CD4-positive, CD25-positive, alpha-beta regulatory T cell (primary cell): Measurements from ENCODE around the gene SPINK14. TPM values are rescaled to one million over a fixed set of nuclear protein-coding genes. Genes with fewer than 3 reads are reported as not detected.

Source experiments
- ATAC-seq, 2 donors: fragments of 150-1000 bp; cut with Tn5 transposase; one replicate each; pipeline ENCODE4 v1.10.0; 2021; ENCODE audit warnings: low read depth in 2 of 2, moderate number of reproducible peaks in 2 of 2, moderate library complexity in 1 of 2
- DNase-seq, 3 donors: peaks; one replicate each; pipeline versions ENCODE4 v3.0.0 to v3.0.0-alpha.2; 2012 to 2022; ENCODE audit warnings: mixed read lengths in 1 of 3
- H3K27ac ChIP-seq: one replicate; pipeline ENCODE4 v1.7.0; 2013; ENCODE audit warnings: mild to moderate bottlenecking, low read length; ENCODE audit not compliant: insufficient read depth, poor library complexity, severe bottlenecking
- H3K27me3 ChIP-seq: one replicate; pipeline ENCODE4 v1.7.0; 2013; ENCODE audit warnings: low read length; ENCODE audit not compliant: control insufficient read depth, insufficient read depth
- H3K36me3 ChIP-seq: one replicate; pipeline ENCODE4 v1.7.0; 2013; ENCODE audit warnings: mild to moderate bottlenecking, low read length, moderate library complexity; ENCODE audit not compliant: control insufficient read depth, insufficient read depth
- H3K4me1 ChIP-seq: 2 replicates; pipeline ENCODE4 v1.7.0; 2013; ENCODE audit warnings: mild to moderate bottlenecking, low read length; ENCODE audit not compliant: insufficient read depth, control insufficient read depth, poor library complexity, severe bottlenecking
- H3K4me3 ChIP-seq: one replicate; pipeline ENCODE4 v1.7.0; 2013; ENCODE audit warnings: low read depth, mild to moderate bottlenecking, low read length, moderate library complexity
- H3K9me3 ChIP-seq, 2 experiments: 1 replicate in 1 of 2; 2 replicates in 1 of 2; pipeline ENCODE4 v1.7.0; 2013; ENCODE audit warnings: low read length in 2 of 2, mild to moderate bottlenecking in 1 of 2, moderate library complexity in 1 of 2; ENCODE audit not compliant: control insufficient read depth in 2 of 2
- H3K27ac Mint-ChIP-seq, 3 donors: one replicate each; pipeline ENCODE4 v1.8.0; 2020 to 2022; ENCODE audit warnings: mild to moderate bottlenecking in 3 of 3, mixed read lengths in 3 of 3, moderate library complexity in 2 of 3
- H3K27me3 Mint-ChIP-seq: one replicate; pipeline ENCODE4 v1.8.0; 2022; ENCODE audit warnings: mild to moderate bottlenecking, mixed read lengths
- H3K36me3 Mint-ChIP-seq: one replicate; pipeline ENCODE4 v1.8.0; 2020; ENCODE audit warnings: mixed read lengths
- H3K4me1 Mint-ChIP-seq, 4 donors: one replicate each; pipeline ENCODE4 v1.8.0; 2020 to 2022; ENCODE audit warnings: mixed read lengths in 4 of 4, mild to moderate bottlenecking in 1 of 4
- H3K4me3 Mint-ChIP-seq, 4 donors: one replicate each; pipeline ENCODE4 v1.8.0; 2020 to 2022; ENCODE audit warnings: mild to moderate bottlenecking in 4 of 4, mixed read lengths in 4 of 4, moderate library complexity in 3 of 4
- H3K9me3 Mint-ChIP-seq, 7 donors: one replicate each; pipeline ENCODE4 v1.8.0; 2020 to 2022; ENCODE audit warnings: mixed read lengths in 7 of 7, mild to moderate bottlenecking in 3 of 7, moderate library complexity in 2 of 7
- polyA plus RNA-seq, 4 donors: library from polyadenylated mRNA; unstranded; fragments of 300-500 nt; fragmentation: Illumina TruSeq; gene quantifications; one replicate each; pipeline ENCODE4 v1.2.3, GENCODE V29; 2021
- total RNA-seq: library from RNA; stranded (reverse); gene quantifications from one replicate; pipeline ENCODE4 v1.2.3, GENCODE V29; 2022

SPINK14 gene
- total and polyA plus RNA-seq, 5 donors from 2014 or later, result not detected

GRCh38 chr5:148202531-148203203 lies 34.3 kb downstream of the SPINK14 start, which contains the start of gene SPINK6:
TSS of gene SPINK6 (plus strand) at chr5:148203042. CDS start at chr5:148203097, 55 bp downstream.
- H3K27ac ChIP-seq, result no peak within 1 kb of the TSS
- H3K4me3 ChIP-seq, result no peak within 1 kb of the TSS
- no peak within 1 kb of the TSS for H3K27ac Mint-ChIP-seq
- H3K4me1 ChIP-seq, result no peaks in the 10 kb centered on the region
- peaks cover 2% of the 10 kb centered on the region for H3K27me3 ChIP-seq
- H3K27me3 Mint-ChIP-seq, result no peaks in the 10 kb centered on the region
- no peaks in the 10 kb centered on the region for H3K9me3 ChIP-seq
- DNase-seq (no peak), ATAC-seq (no peak)
- H3K36me3 Mint-ChIP-seq, result no peaks in the 10 kb centered on the region
- peaks cover 0 to 2% (median 0%) of the 10 kb centered on the region in 7 donors for H3K9me3 Mint-ChIP-seq
- no peaks in the 10 kb centered on the region for H3K36me3 ChIP-seq
- no peaks in the 10 kb centered on the region for H3K4me1 Mint-ChIP-seq
- H3K4me3 Mint-ChIP-seq, result no peak within 1 kb of the TSS

GRCh38 chr5:148205044-148205806 lies 36.9 kb downstream of the SPINK14 start:
- H3K27ac ChIP-seq, result no peak overlapping the region
- no peak overlapping the region for H3K4me3 ChIP-seq
- DNase-seq (no peak), ATAC-seq (no peak)
- H3K4me3 Mint-ChIP-seq, result no peak overlapping the region
- no peaks in the 10 kb centered on the region for H3K36me3 ChIP-seq
- no peaks in the 10 kb centered on the region for H3K36me3 Mint-ChIP-seq
- H3K27me3 Mint-ChIP-seq, result no peaks in the 10 kb centered on the region
- no peaks in the 10 kb centered on the region for H3K27me3 ChIP-seq
- peaks cover 0 to 2% (median 0%) of the 10 kb centered on the region in 7 donors for H3K9me3 Mint-ChIP-seq
- H3K4me1 Mint-ChIP-seq, result no peaks in the 10 kb centered on the region
- no peaks in the 10 kb centered on the region for H3K4me1 ChIP-seq
- H3K27ac Mint-ChIP-seq, result no peak overlapping the region
- no peaks in the 10 kb centered on the region for H3K9me3 ChIP-seq

GRCh38 chr5:148205865-148206264 lies 37.5 kb downstream of the SPINK14 start:
- no peaks in the 10 kb centered on the region for H3K4me1 ChIP-seq
- no peaks in the 10 kb centered on the region for H3K9me3 ChIP-seq
- no peak overlapping the region for H3K27ac ChIP-seq
- H3K9me3 Mint-ChIP-seq, result peaks cover 0 to 2% (median 0%) of the 10 kb centered on the region in 7 donors
- H3K27me3 ChIP-seq, result no peaks in the 10 kb centered on the region
- ATAC-seq, result no peak
- H3K4me1 Mint-ChIP-seq, result no peaks in the 10 kb centered on the region
- no peaks in the 10 kb centered on the region for H3K27me3 Mint-ChIP-seq
- H3K36me3 ChIP-seq, result no peaks in the 10 kb centered on the region
- H3K36me3 Mint-ChIP-seq, result no peaks in the 10 kb centered on the region
- no peak overlapping the region for H3K4me3 ChIP-seq
- no peak overlapping the region for H3K27ac Mint-ChIP-seq
- no peak for DNase-seq
- no peak overlapping the region for H3K4me3 Mint-ChIP-seq

DNA sequence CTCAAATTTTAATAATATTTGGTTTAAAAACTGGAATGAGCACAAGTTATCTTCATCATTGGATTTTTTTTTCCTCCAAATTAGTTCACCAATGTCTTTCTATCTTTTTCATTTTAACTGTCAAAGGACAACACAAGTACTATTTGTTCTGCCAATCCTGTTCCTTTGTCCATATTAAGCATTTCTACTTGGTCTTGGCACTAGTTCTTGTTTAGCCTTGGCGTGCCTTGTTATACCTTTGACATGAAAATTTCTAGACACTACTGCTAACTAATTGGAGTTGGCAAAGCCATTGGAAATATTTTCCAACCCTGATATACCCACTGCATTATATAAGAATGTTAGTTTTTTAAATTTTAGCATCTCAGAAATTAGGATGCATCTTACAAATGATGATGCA lies 38.3 kb downstream of the SPINK14 start:
- Mint-ChIP-seq H3K9me3 (peaks cover 0 to 2% (median 0%) of the 10 kb centered on the region in 7 donors), H3K36me3 (no peaks in the 10 kb centered on the region), H3K27me3 (no peaks in the 10 kb centered on the region), H3K27ac (no peak overlapping the region), H3K4me3 (no peak overlapping the region), H3K4me1 (no peaks in the 10 kb centered on the region)
- no peak for ATAC-seq
- Histone ChIP-seq H3K27me3 (no peaks in the 10 kb centered on the region), H3K9me3 (no peaks in the 10 kb centered on the region), H3K4me3 (no peak overlapping the region), H3K36me3 (no peaks in the 10 kb centered on the region), H3K27ac (no peak overlapping the region), H3K4me1 (no peaks in the 10 kb centered on the region)
- no peak for DNase-seq

DNA sequence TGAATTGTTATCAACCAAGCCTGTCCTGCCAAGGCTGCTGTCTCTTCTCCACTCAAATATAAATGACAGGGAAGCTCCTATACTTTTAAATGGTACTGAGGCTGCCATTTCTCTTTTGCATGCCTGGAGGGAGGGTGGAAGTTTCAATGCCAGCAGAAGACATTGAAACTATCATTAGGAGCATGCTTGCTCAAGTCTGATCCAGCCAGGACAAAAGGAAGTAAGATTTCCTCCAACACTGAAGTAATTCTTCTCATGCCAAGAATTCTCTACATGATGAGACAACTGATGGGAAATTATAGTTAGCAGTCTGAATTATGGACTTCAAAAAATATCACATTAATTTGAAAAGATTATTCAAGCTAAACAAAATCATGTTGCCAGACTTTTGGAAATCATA lies 39.9 kb downstream of the SPINK14 start:
- Histone ChIP-seq H3K4me3 (no peak overlapping the region), H3K4me1 (no peaks in the 10 kb centered on the region), H3K27me3 (no peaks in the 10 kb centered on the region), H3K9me3 (no peaks in the 10 kb centered on the region), H3K27ac (no peak overlapping the region), H3K36me3 (no peaks in the 10 kb centered on the region)
- peaks cover 0 to 2% (median 0%) of the 10 kb centered on the region in 7 donors for H3K9me3 Mint-ChIP-seq
- ATAC-seq, result no peak
- H3K27ac Mint-ChIP-seq, result no peak overlapping the region
- H3K4me1 Mint-ChIP-seq, result no peaks in the 10 kb centered on the region
- no peaks in the 10 kb centered on the region for H3K36me3 Mint-ChIP-seq
- no peak overlapping the region for H3K4me3 Mint-ChIP-seq
- DNase-seq, result no peak
- no peaks in the 10 kb centered on the region for H3K27me3 Mint-ChIP-seq

GRCh38 chr5:148209151-148209770 lies 40.9 kb downstream of the SPINK14 start:
- Mint-ChIP-seq H3K4me1 (no peaks in the 10 kb centered on the region), H3K27me3 (no peaks in the 10 kb centered on the region), H3K9me3 (peaks cover 0 to 1% (median 0%) of the 10 kb centered on the region in 7 donors), H3K36me3 (no peaks in the 10 kb centered on the region), H3K4me3 (no peak overlapping the region), H3K27ac (no peak overlapping the region)
- ATAC-seq (no peak), DNase-seq (no peak)
- H3K4me1 ChIP-seq, result no peaks in the 10 kb centered on the region
- no peaks in the 10 kb centered on the region for H3K27me3 ChIP-seq
- no peak overlapping the region for H3K4me3 ChIP-seq
- H3K27ac ChIP-seq, result no peak overlapping the region
- no peaks in the 10 kb centered on the region for H3K36me3 ChIP-seq
- H3K9me3 ChIP-seq, result no peaks in the 10 kb centered on the region

- H3K4me3 Mint-ChIP-seq, result no peak overlapping the region
- peaks cover 4% of the 10 kb centered on the region for H3K27me3 Mint-ChIP-seq
- H3K4me1 Mint-ChIP-seq, result no peaks in the 10 kb centered on the region
- Histone ChIP-seq H3K27ac (no peak overlapping the region), H3K27me3 (no peaks in the 10 kb centered on the region), H3K36me3 (no peaks in the 10 kb centered on the region), H3K9me3 (no peaks in the 10 kb centered on the region), H3K4me3 (no peak overlapping the region), H3K4me1 (no peaks in the 10 kb centered on the region)
- no peaks in the 10 kb centered on the region for H3K36me3 Mint-ChIP-seq
- H3K27ac Mint-ChIP-seq, result no peak overlapping the region
- H3K9me3 Mint-ChIP-seq, result peaks cover 0 to 2% (median 0%) of the 10 kb centered on the region in 7 donors
- ATAC-seq (no peak), DNase-seq (no peak)
These were observed 46.4 kb downstream of the SPINK14 start for GRCh38 chr5:148214665-148215185.
